ENCODE results near the gene ZNF784. TPM values are rescaled to one million over a fixed set of nuclear protein-coding genes. Genes with fewer than 3 reads are reported as not detected.

The ZNF784 gene
- total and polyA plus RNA-seq, 10 of the 15 experiments (the other 5 are each of a cell fraction or from before 2014, with no cell fraction given): 0.10 to 5.2 (median 1.8) TPM

- TF ChIP-seq DPF2 (IDR thresholded peaks at IDR 0.05) (0 out of 2 replicates have a peak, but pooled peaks have one; percentile 15), CREB1 (IDR thresholded peaks at IDR 0.05; ENCODE audit: low read depth) (no peak), NFIC (IDR thresholded peaks at IDR 0.05; ENCODE audit: low read depth, low read length) (no peak), TAF1 (IDR thresholded peaks at IDR 0.05; ENCODE audit: borderline replicate concordance, low read depth, low read length) (peak; percentile 56; the same call in 1 of the 2 replicates), CREM (IDR thresholded peaks at IDR 0.05; ENCODE audit: low read depth) (0 out of 2 replicates have a peak, but pooled peaks have one; percentile 7), NFYB (IDR thresholded peaks at IDR 0.05; ENCODE audit: insufficient read depth, low read depth, low read length) (no peak), IRF4 (IDR thresholded peaks at IDR 0.05; ENCODE audit: low read depth, low read length) (no peak), JUNB (IDR thresholded peaks at IDR 0.05) (no peak), ZSCAN29 (IDR thresholded peaks at IDR 0.05) (no peak), NR2C1 (IDR thresholded peaks at IDR 0.05) (peak; percentile 43; the same call in 1 of the 2 replicates), GATAD2B (conservative IDR thresholded peaks at IDR 0.05; ENCODE audit: low read depth) (no peak; the same call in 1 of the 2 replicates), SMARCA5 (IDR thresholded peaks at IDR 0.05) (no peak), NR2C2 (IDR thresholded peaks at IDR 0.05; ENCODE audit: borderline replicate concordance, control insufficient read depth, insufficient read length, low read depth) (no peak), E2F8 (IDR thresholded peaks at IDR 0.05; ENCODE audit: low read depth, partially characterized antibody) (no peak)
- TF ChIP-seq, protein P1, sequence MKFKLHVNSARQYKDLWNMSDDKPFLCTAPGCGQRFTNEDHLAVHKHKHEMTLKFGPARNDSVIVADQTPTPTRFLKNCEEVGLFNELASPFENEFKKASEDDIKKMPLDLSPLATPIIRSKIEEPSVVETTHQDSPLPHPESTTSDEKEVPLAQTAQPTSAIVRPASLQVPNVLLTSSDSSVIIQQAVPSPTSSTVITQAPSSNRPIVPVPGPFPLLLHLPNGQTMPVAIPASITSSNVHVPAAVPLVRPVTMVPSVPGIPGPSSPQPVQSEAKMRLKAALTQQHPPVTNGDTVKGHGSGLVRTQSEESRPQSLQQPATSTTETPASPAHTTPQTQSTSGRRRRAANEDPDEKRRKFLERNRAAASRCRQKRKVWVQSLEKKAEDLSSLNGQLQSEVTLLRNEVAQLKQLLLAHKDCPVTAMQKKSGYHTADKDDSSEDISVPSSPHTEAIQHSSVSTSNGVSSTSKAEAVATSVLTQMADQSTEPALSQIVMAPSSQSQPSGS (IDR thresholded peaks at IDR 0.05; ENCODE audit: low read length): no peak
- TF ChIP-seq, protein P2, sequence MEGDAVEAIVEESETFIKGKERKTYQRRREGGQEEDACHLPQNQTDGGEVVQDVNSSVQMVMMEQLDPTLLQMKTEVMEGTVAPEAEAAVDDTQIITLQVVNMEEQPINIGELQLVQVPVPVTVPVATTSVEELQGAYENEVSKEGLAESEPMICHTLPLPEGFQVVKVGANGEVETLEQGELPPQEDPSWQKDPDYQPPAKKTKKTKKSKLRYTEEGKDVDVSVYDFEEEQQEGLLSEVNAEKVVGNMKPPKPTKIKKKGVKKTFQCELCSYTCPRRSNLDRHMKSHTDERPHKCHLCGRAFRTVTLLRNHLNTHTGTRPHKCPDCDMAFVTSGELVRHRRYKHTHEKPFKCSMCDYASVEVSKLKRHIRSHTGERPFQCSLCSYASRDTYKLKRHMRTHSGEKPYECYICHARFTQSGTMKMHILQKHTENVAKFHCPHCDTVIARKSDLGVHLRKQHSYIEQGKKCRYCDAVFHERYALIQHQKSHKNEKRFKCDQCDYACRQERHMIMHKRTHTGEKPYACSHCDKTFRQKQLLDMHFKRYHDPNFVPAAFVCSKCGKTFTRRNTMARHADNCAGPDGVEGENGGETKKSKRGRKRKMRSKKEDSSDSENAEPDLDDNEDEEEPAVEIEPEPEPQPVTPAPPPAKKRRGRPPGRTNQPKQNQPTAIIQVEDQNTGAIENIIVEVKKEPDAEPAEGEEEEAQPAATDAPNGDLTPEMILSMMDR (IDR thresholded peaks at IDR 0.05 in 2 of 3, conservative IDR thresholded peaks at IDR 0.05 in 1 of 3; ENCODE audit: control insufficient read depth in 2 of 3, extremely low read depth in 1 of 3, insufficient read depth in 1 of 3, low read depth in 3 of 3, low read length in 3 of 3): no peak
- TF ChIP-seq, protein P3, sequence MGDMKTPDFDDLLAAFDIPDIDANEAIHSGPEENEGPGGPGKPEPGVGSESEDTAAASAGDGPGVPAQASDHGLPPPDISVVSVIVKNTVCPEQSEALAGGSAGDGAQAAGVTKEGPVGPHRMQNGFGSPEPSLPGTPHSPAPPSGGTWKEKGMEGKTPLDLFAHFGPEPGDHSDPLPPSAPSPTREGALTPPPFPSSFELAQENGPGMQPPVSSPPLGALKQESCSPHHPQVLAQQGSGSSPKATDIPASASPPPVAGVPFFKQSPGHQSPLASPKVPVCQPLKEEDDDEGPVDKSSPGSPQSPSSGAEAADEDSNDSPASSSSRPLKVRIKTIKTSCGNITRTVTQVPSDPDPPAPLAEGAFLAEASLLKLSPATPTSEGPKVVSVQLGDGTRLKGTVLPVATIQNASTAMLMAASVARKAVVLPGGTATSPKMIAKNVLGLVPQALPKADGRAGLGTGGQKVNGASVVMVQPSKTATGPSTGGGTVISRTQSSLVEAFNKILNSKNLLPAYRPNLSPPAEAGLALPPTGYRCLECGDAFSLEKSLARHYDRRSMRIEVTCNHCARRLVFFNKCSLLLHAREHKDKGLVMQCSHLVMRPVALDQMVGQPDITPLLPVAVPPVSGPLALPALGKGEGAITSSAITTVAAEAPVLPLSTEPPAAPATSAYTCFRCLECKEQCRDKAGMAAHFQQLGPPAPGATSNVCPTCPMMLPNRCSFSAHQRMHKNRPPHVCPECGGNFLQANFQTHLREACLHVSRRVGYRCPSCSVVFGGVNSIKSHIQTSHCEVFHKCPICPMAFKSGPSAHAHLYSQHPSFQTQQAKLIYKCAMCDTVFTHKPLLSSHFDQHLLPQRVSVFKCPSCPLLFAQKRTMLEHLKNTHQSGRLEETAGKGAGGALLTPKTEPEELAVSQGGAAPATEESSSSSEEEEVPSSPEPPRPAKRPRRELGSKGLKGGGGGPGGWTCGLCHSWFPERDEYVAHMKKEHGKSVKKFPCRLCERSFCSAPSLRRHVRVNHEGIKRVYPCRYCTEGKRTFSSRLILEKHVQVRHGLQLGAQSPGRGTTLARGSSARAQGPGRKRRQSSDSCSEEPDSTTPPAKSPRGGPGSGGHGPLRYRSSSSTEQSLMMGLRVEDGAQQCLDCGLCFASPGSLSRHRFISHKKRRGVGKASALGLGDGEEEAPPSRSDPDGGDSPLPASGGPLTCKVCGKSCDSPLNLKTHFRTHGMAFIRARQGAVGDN (IDR thresholded peaks at IDR 0.05): peak; percentile 32; the same call in 1 of the 2 replicates
- TF ChIP-seq, protein P4, sequence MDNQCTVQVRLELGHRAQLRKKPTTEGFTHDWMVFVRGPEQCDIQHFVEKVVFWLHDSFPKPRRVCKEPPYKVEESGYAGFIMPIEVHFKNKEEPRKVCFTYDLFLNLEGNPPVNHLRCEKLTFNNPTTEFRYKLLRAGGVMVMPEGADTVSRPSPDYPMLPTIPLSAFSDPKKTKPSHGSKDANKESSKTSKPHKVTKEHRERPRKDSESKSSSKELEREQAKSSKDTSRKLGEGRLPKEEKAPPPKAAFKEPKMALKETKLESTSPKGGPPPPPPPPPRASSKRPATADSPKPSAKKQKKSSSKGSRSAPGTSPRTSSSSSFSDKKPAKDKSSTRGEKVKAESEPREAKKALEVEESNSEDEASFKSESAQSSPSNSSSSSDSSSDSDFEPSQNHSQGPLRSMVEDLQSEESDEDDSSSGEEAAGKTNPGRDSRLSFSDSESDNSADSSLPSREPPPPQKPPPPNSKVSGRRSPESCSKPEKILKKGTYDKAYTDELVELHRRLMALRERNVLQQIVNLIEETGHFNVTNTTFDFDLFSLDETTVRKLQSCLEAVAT (IDR thresholded peaks at IDR 0.05): no peak
Measured at GRCh38 chr19:55640577-55641425, 16.4 kb upstream of the ZNF784 start, which contains the start of gene ZNF580 (continued).
